ENCODE data around the gene RAD51B.

GRCh38 chr14:68652433-68652690, 832.8 kb downstream of the RAD51B start:
- no peak for TF ChIP-seq POLR2AphosphoS5 (IDR thresholded peaks at IDR 0.05; ENCODE audit: low read depth, low read length)
- no peak for TF ChIP-seq CTCF (IDR thresholded peaks at IDR 0.05 in 2 of 3, conservative IDR thresholded peaks at IDR 0.05 in 1 of 3; ENCODE audit: borderline replicate concordance in 1 of 3, insufficient read depth in 1 of 3, low read depth in 2 of 3, low read length in 2 of 3)
- TF ChIP-seq POLR2A (IDR thresholded peaks at IDR 0.05; ENCODE audit: borderline replicate concordance, extremely low read depth, insufficient read depth, insufficient read length): no peak
- no peak for TF ChIP-seq REST (IDR thresholded peaks at IDR 0.05; ENCODE audit: low read depth)
- no peak for TF ChIP-seq EZH2 (IDR thresholded peaks at IDR 0.05)
- TF ChIP-seq SP1 (IDR thresholded peaks at IDR 0.05; ENCODE audit: low read depth): no peak
- no peak for TF ChIP-seq EZH2phosphoT487 (IDR thresholded peaks at IDR 0.05; ENCODE audit: borderline replicate concordance)
- no peak for TF ChIP-seq TCF7L2 (IDR thresholded peaks at IDR 0.05; ENCODE audit: borderline replicate concordance, extremely low read depth, insufficient read depth, insufficient read length)
- no peak for TF ChIP-seq ELF1 (IDR thresholded peaks at IDR 0.05; ENCODE audit: borderline replicate concordance, low read depth)
- no peak for TF ChIP-seq RAD21 (IDR thresholded peaks at IDR 0.05; ENCODE audit: low read depth)
- no peak for TF ChIP-seq YY1 (IDR thresholded peaks at IDR 0.05; ENCODE audit: extremely low read depth, insufficient replicate concordance, low read depth, low read length)
- no peak for TF ChIP-seq SRF (IDR thresholded peaks at IDR 0.05; ENCODE audit: low read depth)
- no peak for TF ChIP-seq MAX (IDR thresholded peaks at IDR 0.05)

Measured in HCT116 (cell line).